Caco-2 (cell line): ENCODE results near the gene FANCI. TPM values are rescaled to one million over a fixed set of nuclear protein-coding genes. Genes with fewer than 3 reads are reported as not detected.
A peak's percentile ranks its signal among the peaks of the same experiment; 100 is the strongest.

Experiments
- BruUV-seq: library from RNA; stranded (reverse); fragments of 400-500 nt; replicated peaks from 2 replicates; lab custom pipeline; 2021; lab: Mats Ljungman, UMichigan
- CTCF ChIA-PET: fragments of 300-600 bp; sonication (Branson Sonifier 250); formaldehyde crosslinking; loops from one replicate; lab custom pipeline; 2022; ENCODE audit warnings: antibody characterized with exemption; lab: Charles Lee
- POLR2A ChIA-PET: fragments of 300-600 bp; sonication (Branson Sonifier 250); formaldehyde crosslinking; loops from one replicate; lab custom pipeline; 2022; ENCODE audit warnings: antibody characterized with exemption; lab: Charles Lee
- DNase-seq, 2 experiments: peaks; one replicate each; pipeline versions ENCODE4 v3.0.0 to v3.0.0-alpha.2; 2020 to 2022
- H3K27me3 ChIP-seq: replicated peaks from 2 replicates; pipeline ENCODE4 v1.6.0; 2011; ENCODE audit warnings: low read length; ENCODE audit not compliant: control insufficient read depth, insufficient read depth
- H3K36me3 ChIP-seq: 2 replicates; pipeline ENCODE4 v1.5.1; 2011; ENCODE audit warnings: low read length; ENCODE audit not compliant: control insufficient read depth, insufficient read depth
- H3K4me1 ChIP-seq: fragments of 250-450 bp; sonication (Bioruptor Pico); 2 replicates; pipeline ENCODE4 v1.5.1; 2020; ENCODE audit warnings: mild to moderate bottlenecking
- H3K4me3 ChIP-seq: 2 replicates; pipeline ENCODE4 v1.5.1; 2011; ENCODE audit warnings: low read depth, mild to moderate bottlenecking, control low read depth, low read length
- H3K9me3 ChIP-seq: fragments of 250-450 bp; sonication (Bioruptor Pico); 2 replicates; pipeline ENCODE4 v1.5.1; 2020; ENCODE audit warnings: mild to moderate bottlenecking, moderate library complexity
- H3K27ac Mint-ChIP-seq: one replicate; pipeline ENCODE4 v1.8.0; 2022; ENCODE audit warnings: mixed read lengths; ENCODE audit not compliant: unreplicated experiment
- H3K27me3 Mint-ChIP-seq: one replicate; pipeline ENCODE4 v1.8.0; 2022; ENCODE audit warnings: mixed read lengths; ENCODE audit not compliant: insufficient read depth, unreplicated experiment
- H3K36me3 Mint-ChIP-seq: one replicate; pipeline ENCODE4 v1.8.0; 2022; ENCODE audit warnings: mild to moderate bottlenecking, mixed read lengths; ENCODE audit not compliant: insufficient read depth, unreplicated experiment
- H3K4me1 Mint-ChIP-seq: one replicate; pipeline ENCODE4 v1.8.0; 2022; ENCODE audit warnings: low read depth, mixed read lengths; ENCODE audit not compliant: unreplicated experiment
- H3K4me3 Mint-ChIP-seq: one replicate; pipeline ENCODE4 v1.8.0; 2022; ENCODE audit warnings: mild to moderate bottlenecking, moderate library complexity, mixed read lengths; ENCODE audit not compliant: unreplicated experiment
- H3K9me3 Mint-ChIP-seq: one replicate; pipeline ENCODE4 v1.8.0; 2022; ENCODE audit warnings: mixed read lengths; ENCODE audit not compliant: unreplicated experiment
- intact Hi-C: fragments of 100-400 bp; cut with micrococcal nuclease; formaldehyde crosslinking; loops from one replicate; pipeline ENCODE4 v1.10.0; 2022; ENCODE audit not compliant: unreplicated experiment
- total RNA-seq: library from RNA; stranded (reverse); gene quantifications from 2 replicates; pipeline ENCODE4 v1.2.3, GENCODE V29; 2022
- TF ChIP-seq, protein P1 (sequence below), 2 experiments: fragments of 200-600 bp in 1 of 2; IDR thresholded peaks; 1 replicate in 1 of 2; 2 replicates in 1 of 2; pipeline versions ENCODE4 v1.5.1 to v1.8.0; 2011 to 2022; ENCODE audit warnings: antibody characterized with exemption in 1 of 2, control low read depth in 1 of 2, inconsistent platforms in 1 of 2, low read depth in 1 of 2, low read length in 1 of 2, mild to moderate bottlenecking in 1 of 2, moderate library complexity in 1 of 2; ENCODE audit not compliant: insufficient read depth in 1 of 2, severe bottlenecking in 1 of 2, unreplicated experiment in 1 of 2

The FANCI gene
- total RNA-seq, 1 experiment from 2014 or later, result 94.2 TPM

DNA sequence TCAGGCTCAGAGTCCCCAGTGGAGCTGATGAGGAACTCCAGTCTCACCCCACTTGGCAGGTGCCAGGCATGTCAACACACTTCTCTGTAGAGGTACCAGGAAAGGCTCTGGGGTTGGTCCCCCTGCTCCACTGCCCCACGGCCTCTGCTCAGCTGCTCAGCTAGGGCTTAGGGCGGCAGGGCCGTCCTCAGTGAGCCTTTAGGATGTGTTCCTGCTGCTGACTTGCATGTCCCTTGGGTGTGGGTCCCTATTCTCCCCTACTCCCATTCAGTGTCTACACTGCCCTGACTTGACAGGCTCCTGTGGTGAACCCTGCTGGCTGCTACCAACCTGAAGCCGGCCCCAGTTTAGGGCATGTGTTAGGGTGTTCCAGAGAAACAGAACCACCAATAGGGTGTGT is 108.7 kb downstream of the FANCI start:
- no peaks in the 10 kb centered on the region for H3K9me3 Mint-ChIP-seq
- Histone ChIP-seq H3K4me1 (no peaks in the 10 kb centered on the region), H3K4me3 (no peak overlapping the region), H3K9me3 (no peaks in the 10 kb centered on the region), H3K27me3 (no peaks in the 10 kb centered on the region; the same call in 1 of the 2 replicates), H3K36me3 (no peaks in the 10 kb centered on the region)
- no peak for DNase-seq
- ChIA-PET POLR2A (no interaction called here), CTCF (no interaction called here)
- TF ChIP-seq, protein P1, sequence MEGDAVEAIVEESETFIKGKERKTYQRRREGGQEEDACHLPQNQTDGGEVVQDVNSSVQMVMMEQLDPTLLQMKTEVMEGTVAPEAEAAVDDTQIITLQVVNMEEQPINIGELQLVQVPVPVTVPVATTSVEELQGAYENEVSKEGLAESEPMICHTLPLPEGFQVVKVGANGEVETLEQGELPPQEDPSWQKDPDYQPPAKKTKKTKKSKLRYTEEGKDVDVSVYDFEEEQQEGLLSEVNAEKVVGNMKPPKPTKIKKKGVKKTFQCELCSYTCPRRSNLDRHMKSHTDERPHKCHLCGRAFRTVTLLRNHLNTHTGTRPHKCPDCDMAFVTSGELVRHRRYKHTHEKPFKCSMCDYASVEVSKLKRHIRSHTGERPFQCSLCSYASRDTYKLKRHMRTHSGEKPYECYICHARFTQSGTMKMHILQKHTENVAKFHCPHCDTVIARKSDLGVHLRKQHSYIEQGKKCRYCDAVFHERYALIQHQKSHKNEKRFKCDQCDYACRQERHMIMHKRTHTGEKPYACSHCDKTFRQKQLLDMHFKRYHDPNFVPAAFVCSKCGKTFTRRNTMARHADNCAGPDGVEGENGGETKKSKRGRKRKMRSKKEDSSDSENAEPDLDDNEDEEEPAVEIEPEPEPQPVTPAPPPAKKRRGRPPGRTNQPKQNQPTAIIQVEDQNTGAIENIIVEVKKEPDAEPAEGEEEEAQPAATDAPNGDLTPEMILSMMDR (IDR thresholded peaks at IDR 0.05; ENCODE audit: insufficient read depth in 1 of 2, low read depth in 1 of 2, low read length in 1 of 2, severe bottlenecking in 1 of 2, unreplicated experiment in 1 of 2), result no peak
- H3K4me3 Mint-ChIP-seq, result no peak overlapping the region
- H3K27ac Mint-ChIP-seq, result no peak overlapping the region
- no peaks in the 10 kb centered on the region for H3K36me3 Mint-ChIP-seq
- no peaks in the 10 kb centered on the region for H3K4me1 Mint-ChIP-seq
- intact Hi-C loops, result no loop called here
- no TSS peak for BruUV-seq
- peaks cover 15% of the 10 kb centered on the region for H3K27me3 Mint-ChIP-seq

DNA sequence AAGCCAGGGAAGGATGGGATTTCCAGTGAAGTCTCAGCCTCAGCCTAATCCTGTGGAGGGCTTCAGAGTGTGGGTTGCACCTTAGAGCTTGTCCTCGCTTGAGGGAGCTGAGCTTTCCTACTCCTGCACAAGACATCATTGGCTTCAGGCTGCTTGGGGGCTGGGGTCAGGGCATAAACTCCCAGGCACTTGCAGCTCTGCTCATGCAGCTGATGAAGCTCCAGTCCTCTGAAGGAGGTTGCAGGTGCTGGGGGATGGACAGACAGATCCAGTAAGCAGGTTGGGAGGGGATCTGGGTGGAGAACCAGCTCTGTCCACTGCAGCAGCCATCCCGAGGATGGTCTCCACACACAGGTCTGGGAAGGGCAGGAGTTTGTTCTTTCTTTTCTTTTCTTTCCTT is 110.2 kb downstream of the FANCI start:
- peaks cover 6% of the 10 kb centered on the region for H3K27me3 ChIP-seq
- H3K4me1 ChIP-seq, result no peaks in the 10 kb centered on the region
- DNase-seq, result no peak
- intact Hi-C loops, result no loop called here
- H3K4me3 Mint-ChIP-seq, result no peak overlapping the region
- CTCF ChIA-PET, result interaction anchor here (0.5 to 0.7 kb wide), 3 partner anchors 19 to 148 kb away, joined by 3 to 4 read pairs (median 3); partner anchors contain the start of gene POLG
- TF ChIP-seq, protein P1 (IDR thresholded peaks at IDR 0.05; ENCODE audit: insufficient read depth in 1 of 2, low read depth in 1 of 2, low read length in 1 of 2, severe bottlenecking in 1 of 2, unreplicated experiment in 1 of 2), result no peak
- no peaks in the 10 kb centered on the region for H3K36me3 ChIP-seq
- H3K36me3 Mint-ChIP-seq, result no peaks in the 10 kb centered on the region
- no peaks in the 10 kb centered on the region for H3K4me1 Mint-ChIP-seq
- POLR2A ChIA-PET, result no interaction called here
- H3K4me3 ChIP-seq, result no peak overlapping the region
- no TSS peak for BruUV-seq
- no peaks in the 10 kb centered on the region for H3K9me3 ChIP-seq
- no peaks in the 10 kb centered on the region for H3K9me3 Mint-ChIP-seq
- peaks cover 16% of the 10 kb centered on the region for H3K27me3 Mint-ChIP-seq
- no peak overlapping the region for H3K27ac Mint-ChIP-seq

DNA sequence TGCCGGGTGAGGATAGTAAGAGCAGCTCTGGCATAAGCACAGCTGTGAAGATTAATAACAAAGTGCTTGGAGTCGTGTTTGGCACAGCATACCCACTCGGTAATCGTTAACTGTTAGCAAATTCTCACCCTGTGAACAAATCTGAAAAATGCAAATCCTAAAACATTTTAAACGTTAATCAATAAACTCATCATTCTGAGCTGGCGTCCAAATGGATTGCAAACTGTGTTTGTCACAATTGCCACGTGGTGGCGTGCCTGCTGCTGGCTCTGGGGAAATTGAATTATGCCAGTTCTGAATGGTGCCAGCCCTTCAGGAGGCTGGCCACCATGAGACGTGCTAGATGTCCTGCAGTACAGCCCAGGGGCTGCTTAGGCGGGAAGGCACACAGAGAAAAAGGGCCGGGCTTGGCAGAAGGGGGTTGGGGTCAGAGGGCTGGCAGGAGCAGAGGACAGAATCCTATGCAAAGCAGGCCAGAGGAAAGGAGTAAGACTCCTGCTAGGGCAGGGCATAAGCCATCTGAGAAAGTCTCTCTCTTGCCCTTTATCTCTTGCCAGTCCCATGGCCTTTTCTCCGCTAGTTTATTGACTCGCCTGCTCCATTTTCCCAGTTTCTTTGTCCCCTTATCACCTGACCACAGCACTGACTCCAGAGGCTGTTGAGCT is 113.0 kb downstream of the FANCI start:
- peaks cover 33% of the 10 kb centered on the region for H3K27me3 Mint-ChIP-seq
- ChIA-PET POLR2A (no interaction called here), CTCF (interaction anchor here (1.4 to 4.9 kb wide), 2 partner anchors 73 to 116 kb away, joined by 6 to 38 read pairs; no protein-coding TSS in a partner anchor)
- H3K36me3 ChIP-seq, result no peaks in the 10 kb centered on the region
- no peaks in the 10 kb centered on the region for H3K4me1 Mint-ChIP-seq
- H3K4me3 ChIP-seq, result no peak overlapping the region
- H3K27me3 ChIP-seq, result peaks cover 6% of the 10 kb centered on the region
- intact Hi-C loops, result no loop called here
- no peaks in the 10 kb centered on the region for H3K9me3 ChIP-seq
- no peak overlapping the region for H3K27ac Mint-ChIP-seq
- BruUV-seq, result no TSS peak
- H3K4me1 ChIP-seq, result no peaks in the 10 kb centered on the region
- H3K9me3 Mint-ChIP-seq, result no peaks in the 10 kb centered on the region
- no peak for DNase-seq
- no peaks in the 10 kb centered on the region for H3K36me3 Mint-ChIP-seq
- TF ChIP-seq, protein P1 (IDR thresholded peaks at IDR 0.05; ENCODE audit: insufficient read depth in 1 of 2, low read depth in 1 of 2, low read length in 1 of 2, severe bottlenecking in 1 of 2, unreplicated experiment in 1 of 2), result peak; percentile 31 to 35
- no peak overlapping the region for H3K4me3 Mint-ChIP-seq
